OCI-LY3 (cell line): ENCODE data around the gene PLA2G2D.

Experiments
- CTCF ChIP-seq: fragments of 200-600, 300-600 bp; sonication (generic); IDR thresholded peaks from 2 replicates; pipeline ENCODE4 v1.5.1; 2014; ENCODE audit warnings: antibody characterized with exemption, low read length, low read depth
- EZH2phosphoT487 ChIP-seq: fragments of 200-600 bp; shearing (Covaris generic); IDR thresholded peaks from 2 replicates; pipeline ENCODE4 v1.6.1; 2018; ENCODE audit warnings: antibody characterized with exemption, mixed run types, low read depth

DNA sequence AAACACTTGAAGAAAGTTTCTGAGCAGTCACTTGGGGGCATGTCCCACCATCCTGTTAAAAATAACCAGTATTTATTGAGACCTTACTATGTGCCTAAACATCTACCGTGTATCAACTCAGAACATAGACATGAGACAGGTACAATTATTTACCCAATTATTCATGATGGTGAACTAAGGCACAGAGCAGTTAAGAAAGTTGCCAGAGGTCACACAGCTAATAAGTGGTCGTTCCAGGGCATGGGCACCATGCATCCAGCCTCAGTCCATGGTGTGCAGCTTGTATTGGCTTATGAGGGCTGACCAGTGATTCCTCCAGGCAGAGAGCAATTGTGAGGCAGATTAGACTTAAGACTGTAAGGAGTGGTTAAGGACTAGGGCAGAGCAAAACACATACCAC is 44.0 kb downstream of the PLA2G2D start:
- TF ChIP-seq CTCF: no peak
- TF ChIP-seq EZH2phosphoT487: no peak
